Neutrophil (primary cell): ENCODE data around the gene MYO16.

ENCODE experiments used
- H3K27ac ChIP-seq: fragments of 200-600 bp; sonication (generic); 2 replicates; pipeline ENCODE4 v1.5.1; 2016; ENCODE audit warnings: mild to moderate bottlenecking, moderate library complexity
- H3K27me3 ChIP-seq: fragments of 200-600 bp; sonication (generic); 2 replicates; pipeline ENCODE4 v1.6.0; 2016; ENCODE audit warnings: mild to moderate bottlenecking
- H3K36me3 ChIP-seq: fragments of 200-600 bp; sonication (generic); 2 replicates; pipeline ENCODE4 v1.5.1; 2017
- H3K4me1 ChIP-seq, 2 experiments: fragments of 200-600 bp in 1 of 2; sonication (generic) in 1 of 2; 1 replicate in 1 of 2; 2 replicates in 1 of 2; pipeline versions ENCODE4 v1.5.1 to v1.6.1; 2013 to 2016; ENCODE audit warnings: low read depth in 1 of 2, low read length in 1 of 2, mild to moderate bottlenecking in 1 of 2, moderate library complexity in 1 of 2; ENCODE audit not compliant: control insufficient read depth in 1 of 2, insufficient read depth in 1 of 2
- H3K4me3 ChIP-seq, 2 experiments: fragments of 200-600 bp in 1 of 2; sonication (generic) in 1 of 2; 1 replicate in 1 of 2; 2 replicates in 1 of 2; pipeline ENCODE4 v1.5.1; 2013 to 2016; ENCODE audit warnings: low read depth in 1 of 2, low read length in 1 of 2, mild to moderate bottlenecking in 1 of 2, moderate library complexity in 1 of 2
- H3K9me3 ChIP-seq: fragments of 200-600 bp; sonication (generic); 2 replicates; pipeline ENCODE4 v1.5.1; 2016
- CTCF ChIP-seq: fragments of 200-600 bp; sonication (generic); IDR thresholded peaks from 2 replicates; pipeline ENCODE4 v1.5.1; 2016; ENCODE audit warnings: antibody characterized with exemption

The MYO16 gene

GRCh38 chr13:108621462-108621861, 7.9 kb upstream of the MYO16 start:
- Histone ChIP-seq H3K4me3 (no peak overlapping the region), H3K36me3 (no peaks in the 10 kb centered on the region), H3K27me3 (no peaks in the 10 kb centered on the region), H3K4me1 (no peaks in the 10 kb centered on the region), H3K27ac (no peak overlapping the region), H3K9me3 (no peaks in the 10 kb centered on the region)
- TF ChIP-seq CTCF = no peak

GRCh38 chr13:108624108-108624507, 5.3 kb upstream of the MYO16 start:
- Histone ChIP-seq H3K9me3 (no peaks in the 10 kb centered on the region), H3K27ac (no peak overlapping the region), H3K4me1 (no peaks in the 10 kb centered on the region), H3K27me3 (no peaks in the 10 kb centered on the region), H3K4me3 (no peak overlapping the region), H3K36me3 (no peaks in the 10 kb centered on the region)
- TF ChIP-seq CTCF = no peak

- H3K4me3 ChIP-seq = no peak overlapping the region
- H3K36me3 ChIP-seq = no peaks in the 10 kb centered on the region
- TF ChIP-seq CTCF = no peak
- no peak overlapping the region for H3K27ac ChIP-seq
- H3K4me1 ChIP-seq = no peaks in the 10 kb centered on the region
- H3K27me3 ChIP-seq = no peaks in the 10 kb centered on the region
- no peaks in the 10 kb centered on the region for H3K9me3 ChIP-seq
Observed at GRCh38 chr13:108624979-108625378, 4.4 kb upstream of the MYO16 start.

GRCh38 chr13:108629988-108630387, 577 bp downstream of the MYO16 start:
- Histone ChIP-seq H3K27me3 (no peaks in the 10 kb centered on the region), H3K4me1 (no peaks in the 10 kb centered on the region), H3K4me3 (no peak overlapping the region), H3K36me3 (no peaks in the 10 kb centered on the region), H3K27ac (no peak overlapping the region), H3K9me3 (no peaks in the 10 kb centered on the region)
- TF ChIP-seq CTCF = no peak

GRCh38 chr13:108632649-108633167, 3.3 kb downstream of the MYO16 start:
- H3K4me3 ChIP-seq = no peak overlapping the region
- TF ChIP-seq CTCF = no peak

GRCh38 chr13:108638901-108639300, 9.5 kb downstream of the MYO16 start:
- H3K27me3 ChIP-seq = no peaks in the 10 kb centered on the region
- H3K4me3 ChIP-seq = no peak overlapping the region
- H3K36me3 ChIP-seq = no peaks in the 10 kb centered on the region
- H3K9me3 ChIP-seq = no peaks in the 10 kb centered on the region
- no peak overlapping the region for H3K27ac ChIP-seq
- TF ChIP-seq CTCF = no peak
- H3K4me1 ChIP-seq = no peaks in the 10 kb centered on the region

More at GRCh38 chr13:108632649-108633167, 3.3 kb downstream of the MYO16 start:
- Histone ChIP-seq H3K27ac (no peak overlapping the region), H3K9me3 (no peaks in the 10 kb centered on the region), H3K36me3 (no peaks in the 10 kb centered on the region), H3K27me3 (no peaks in the 10 kb centered on the region), H3K4me1 (no peaks in the 10 kb centered on the region)
